ENCODE data around the gene CREBRF. TPM values are rescaled to one million over a fixed set of nuclear protein-coding genes. Genes with fewer than 3 reads are reported as not detected.

The CREBRF gene
- total and polyA plus RNA-seq, 2 experiments from 2014 or later, result 2.0 to 3.5 TPM

GRCh38 chr5:173143567-173143966, 87.4 kb downstream of the CREBRF start:
- H3K79me2 ChIP-seq (replicated peaks; ENCODE audit: insufficient read depth), result peaks cover 6% of the 10 kb centered on the region
- no peak overlapping the region for H3K4me2 ChIP-seq
- H3F3A ChIP-seq (replicated peaks; ENCODE audit: low read depth), result no peaks in the 10 kb centered on the region
- no peaks in the 10 kb centered on the region for H4K20me1 ChIP-seq (replicated peaks; ENCODE audit: insufficient read depth)
- Mint-ChIP-seq H3K4me1 (peaks cover 24% of the 10 kb centered on the region), H3K9me3 (no peaks in the 10 kb centered on the region; the same call in 2 of the 3 replicates), H3K27ac (no peak overlapping the region), H3K27me3 (ENCODE audit: insufficient read depth, low read depth, poor library complexity) (peaks cover 11% of the 10 kb centered on the region), H3K4me3 (no peak overlapping the region), H3K36me3 (ENCODE audit: low read depth) (peaks cover 8% of the 10 kb centered on the region)
- ATAC-seq (no peak), DNase-seq (ENCODE audit: low spot score) (no peak)
- no peak overlapping the region for H2AFZ ChIP-seq
- peaks cover 22% of the 10 kb centered on the region for H3K4me1 ChIP-seq (ENCODE audit: insufficient read depth)
- no peaks in the 10 kb centered on the region for H3K9me2 ChIP-seq (ENCODE audit: insufficient read depth)
- TF ChIP-seq JUNB (IDR thresholded peaks at IDR 0.05; ENCODE audit: unreplicated experiment) (no peak), ZNF462 (CRISPR knock-in tag; IDR thresholded peaks at IDR 0.05) (no peak), STAT1 (IDR thresholded peaks at IDR 0.05; ENCODE audit: unreplicated experiment) (no peak), POLR2AphosphoS5 (IDR thresholded peaks at IDR 0.05; ENCODE audit: low read depth) (no peak), REST (IDR thresholded peaks at IDR 0.05; ENCODE audit: unreplicated experiment) (no peak), ZNF331 (CRISPR knock-in tag; IDR thresholded peaks at IDR 0.05; ENCODE audit: low read depth) (no peak), CTCF (conservative IDR thresholded peaks at IDR 0.05; ENCODE audit: low read depth in 2 of 2) (no peak), ETS1 (IDR thresholded peaks at IDR 0.05) (no peak), CREB1 (CRISPR knock-in tag; IDR thresholded peaks at IDR 0.05; ENCODE audit: low read depth) (no peak), NANOG (IDR thresholded peaks at IDR 0.05; ENCODE audit: borderline replicate concordance) (no peak), EZH2phosphoT487 (IDR thresholded peaks at IDR 0.05; ENCODE audit: unreplicated experiment) (no peak), ZNF114 (CRISPR knock-in tag; IDR thresholded peaks at IDR 0.05) (no peak), EZH2 (IDR thresholded peaks at IDR 0.05; ENCODE audit: low read depth, unreplicated experiment) (no peak)
- no peak overlapping the region for H3K27ac ChIP-seq (ENCODE audit: low read depth)
- H3K4me3 ChIP-seq, result no peak overlapping the region
- H3K27me3 ChIP-seq (ENCODE audit: insufficient read depth), result no peaks in the 10 kb centered on the region
- no peaks in the 10 kb centered on the region; the same call in 1 of the 2 replicates for H3K36me3 ChIP-seq (ENCODE audit: insufficient read depth)
